A549 (cell line): ENCODE results near the gene GTPBP3. TPM values are rescaled to one million over a fixed set of nuclear protein-coding genes. Genes with fewer than 3 reads are reported as not detected.

Experiments used
- ATAC-seq, 2 experiments: fragments of 200-7000 bp in 1 of 2; fragments of >200 bp in 1 of 2; cut with Nextera tagmentation in 1 of 2; cut with Tn5 transposase in 1 of 2; 3 replicates each; pipeline versions ENCODE4 v1.8.0 to v1.9.1; 2018 to 2020; ENCODE audit warnings: mild to moderate bottlenecking in 1 of 2, moderate library complexity in 1 of 2
- CTCF ChIA-PET: fragments of 300-600 bp; sonication (Branson Sonifier 250); formaldehyde crosslinking; extraction: SDS; loops from one replicate; lab custom pipeline; 2021; ENCODE audit warnings: antibody characterized with exemption, inconsistent platforms; lab: Yijun Ruan, JAX
- POLR2A ChIA-PET: fragments of 350-600 bp; formaldehyde crosslinking; extraction: SDS; loops from one replicate; lab custom pipeline; 2021; ENCODE audit warnings: antibody characterized with exemption, inconsistent platforms; lab: Yijun Ruan, JAX
- DNase-seq, 2 experiments: peaks; one replicate each; pipeline versions ENCODE4 v3.0.0 to v3.0.0-alpha.2; 2011 to 2016; ENCODE audit warnings: low read depth in 1 of 2, low spot score in 1 of 2
- FAIRE-seq: peaks from 2 replicates; lab custom pipeline; 2011; peaks lifted over from hg19 to GRCh38; lab: Jason Lieb, UNC
- H3K27ac ChIP-seq, 2 experiments: fragments of >200 bp; sonication (Bioruptor Twin); formaldehyde crosslinking; 3 replicates each; pipeline ENCODE4 v1.5.1; 2016 to 2017
- H3K4me1 ChIP-seq: fragments of >200 bp; sonication (Bioruptor Twin); formaldehyde crosslinking; 3 replicates; pipeline ENCODE4 v1.6.1; 2016
- H3K4me2 ChIP-seq: fragments of >200 bp; sonication (Bioruptor Twin); formaldehyde crosslinking; 3 replicates; pipeline ENCODE4 v1.6.1; 2016
- H3K4me3 ChIP-seq: fragments of >200 bp; sonication (Bioruptor Twin); formaldehyde crosslinking; 3 replicates; pipeline ENCODE4 v1.5.1; 2016
- H3K9me3 ChIP-seq: fragments of >200 bp; sonication (Bioruptor Twin); formaldehyde crosslinking; 3 replicates; pipeline ENCODE4 v1.6.1; 2016
- CBX2 ChIP-seq: fragments of 200-600 bp; sonication (generic); IDR thresholded peaks from 2 replicates; pipeline ENCODE4 v1.6.1; 2016; ENCODE audit warnings: low read depth, mild to moderate bottlenecking, borderline replicate concordance
- CEBPB ChIP-seq, 2 experiments: fragments of >200 bp in 1 of 2; sonication (Bioruptor Twin) in 1 of 2; formaldehyde crosslinking in 1 of 2; IDR thresholded peaks; 2 replicates each; pipeline ENCODE4 v1.6.1; 2012 to 2016
- EHF ChIP-seq: fragments of 250-450 bp; sonication (Bioruptor Pico); IDR thresholded peaks from 2 replicates; pipeline ENCODE4 v1.5.0; 2020; ENCODE audit warnings: mild to moderate bottlenecking
- EP300 ChIP-seq, 2 experiments: fragments of >200 bp; sonication (Bioruptor Twin); formaldehyde crosslinking; IDR thresholded peaks; 2 replicates in 1 of 2; 3 replicates in 1 of 2; pipeline ENCODE4 v1.6.1; 2016 to 2017
- ESRRA ChIP-seq: fragments of 150-350 bp; IDR thresholded peaks from 2 replicates; pipeline ENCODE4 v1.6.1; 2014; ENCODE audit warnings: mild to moderate bottlenecking, low read length, borderline replicate concordance
- FOSL2 ChIP-seq, 2 experiments: fragments of 450-650 bp in 1 of 2; fragments of >200 bp in 1 of 2; sonication (Bioruptor Twin) in 1 of 2; formaldehyde crosslinking; IDR thresholded peaks; 2 replicates each; pipeline versions ENCODE4 v1.5.0 to v1.6.1; 2016 to 2020; ENCODE audit warnings: mild to moderate bottlenecking in 1 of 2, moderate library complexity in 1 of 2
- HES2 ChIP-seq: fragments of >200 bp; sonication (Bioruptor Twin); formaldehyde crosslinking; IDR thresholded peaks from 2 replicates; pipeline ENCODE4 v1.6.1; 2016
- HEYL ChIP-seq: fragments of 250-450 bp; sonication (Bioruptor Pico); IDR thresholded peaks from 2 replicates; pipeline ENCODE4 v1.8.0; 2021; ENCODE audit warnings: mild to moderate bottlenecking, moderate library complexity
- KDM1A ChIP-seq: fragments of 200-600 bp; sonication (generic); IDR thresholded peaks from 2 replicates; pipeline ENCODE4 v1.6.1; 2016; ENCODE audit warnings: low read depth, mild to moderate bottlenecking
- MAFK ChIP-seq: fragments of 450-650 bp; IDR thresholded peaks from 2 replicates; pipeline ENCODE4 v1.6.1; 2014; ENCODE audit not compliant: partially characterized antibody
- MAX ChIP-seq: IDR thresholded peaks from 2 replicates; pipeline ENCODE4 v1.6.1; 2012
- MAZ ChIP-seq: fragments of 150-350 bp; IDR thresholded peaks from 2 replicates; pipeline ENCODE4 v1.6.1; 2014; ENCODE audit warnings: antibody characterized with exemption, low read depth, low read length, borderline replicate concordance
- PHF8 ChIP-seq: fragments of 200-600 bp; sonication (generic); IDR thresholded peaks from 2 replicates; pipeline ENCODE4 v1.6.1; 2016; ENCODE audit warnings: low read depth, mild to moderate bottlenecking, antibody characterized with exemption, moderate library complexity, borderline replicate concordance
- POLR2AphosphoS2 ChIP-seq: conservative IDR thresholded peaks from 2 replicates; pipeline ENCODE4 v1.6.1; 2012; ENCODE audit warnings: low read length, improper control_type of control experiment, inconsistent platforms
- RARB ChIP-seq: fragments of 250-450 bp; sonication (Bioruptor Pico); IDR thresholded peaks from 2 replicates; pipeline ENCODE4 v1.8.0; 2021; ENCODE audit warnings: mild to moderate bottlenecking, moderate library complexity
- ZC3H11A ChIP-seq: fragments of 450-650 bp; IDR thresholded peaks from 2 replicates; pipeline ENCODE4 v1.6.1; 2014; ENCODE audit warnings: antibody characterized with exemption, mild to moderate bottlenecking
- ZFP36 ChIP-seq: fragments of 450-650 bp; IDR thresholded peaks from 2 replicates; pipeline ENCODE4 v1.6.1; 2014; ENCODE audit warnings: borderline replicate concordance; ENCODE audit not compliant: partially characterized antibody
- WGBS: methylation state at CpG from one replicate; pipeline ENCODE4 v1.1.6; 2017; ENCODE audit errors: missing lambda C conversion rate; 5-methylcytosine and 5-hydroxymethylcytosine counted together
- polyA plus RNA-seq, 4 experiments: library from polyadenylated mRNA; depleted of rRNA in 3 of 4; stranded (reverse); fragments of >200 nt; fragmentation: RNase III in 1 of 4; extraction: RNeasy Plus Mini Kit Qiagen cat#74134 plus additional on column Dnase treatment in 1 of 4; gene quantifications; 2 replicates in 3 of 4; 3 replicates in 1 of 4; pipeline ENCODE4 v1.2.3, GENCODE V29; 2011 to 2017

GTPBP3 gene
- polyA plus RNA-seq, 2 of the 4 experiments (the other 2 are of a cell fraction), result 10.6 to 19.3 TPM

DNA sequence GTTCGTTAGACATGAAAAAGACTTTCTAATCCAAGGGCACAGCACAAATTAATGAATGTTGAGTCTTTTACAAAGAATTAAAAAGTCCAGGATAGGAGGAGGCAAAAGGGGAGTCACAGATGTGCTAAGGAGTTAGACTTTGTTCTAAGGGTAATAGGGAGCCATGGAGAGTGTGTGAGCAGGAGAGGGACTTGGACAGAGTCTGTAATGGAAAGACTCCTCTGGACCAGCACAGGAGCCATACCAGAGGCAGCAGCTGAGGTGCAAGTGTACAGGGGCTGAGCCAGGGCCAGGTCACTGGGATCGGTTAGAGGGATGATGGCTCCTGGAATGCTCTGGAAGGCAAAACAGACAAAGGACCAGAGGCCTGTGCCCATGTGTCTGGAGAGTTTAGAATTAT, 10.5 kb downstream of the GTPBP3 start:
- WGBS, result 85% methylated on average over 2 of the region's 2 CpGs
- no peak for DNase-seq
- ChIA-PET CTCF (interaction anchor here (0.9 to 10.8 kb wide), 4 partner anchors 8 to 100 kb away, joined by 3 to 111 read pairs (median 4); no protein-coding TSS in a partner anchor), POLR2A (no interaction called here)
- no peak overlapping the region; the same call in 2 of the 3 replicates for H3K4me2 ChIP-seq
- ATAC-seq, result no peak
- TF ChIP-seq ZFP36 (peak; percentile 74), RARB (CRISPR knock-in tag) (no peak), KDM1A (0 out of 2 replicates have a peak, but pooled peaks have one; percentile 42)
- no peaks in the 10 kb centered on the region for H3K9me3 ChIP-seq
- no peak for FAIRE-seq
- peaks cover 7% of the 10 kb centered on the region for H3K4me1 ChIP-seq
- peak overlapping the region; percentile 68 to 86; a peak in 5 of 6 replicates for H3K27ac ChIP-seq
- H3K4me3 ChIP-seq, result no peak overlapping the region

DNA sequence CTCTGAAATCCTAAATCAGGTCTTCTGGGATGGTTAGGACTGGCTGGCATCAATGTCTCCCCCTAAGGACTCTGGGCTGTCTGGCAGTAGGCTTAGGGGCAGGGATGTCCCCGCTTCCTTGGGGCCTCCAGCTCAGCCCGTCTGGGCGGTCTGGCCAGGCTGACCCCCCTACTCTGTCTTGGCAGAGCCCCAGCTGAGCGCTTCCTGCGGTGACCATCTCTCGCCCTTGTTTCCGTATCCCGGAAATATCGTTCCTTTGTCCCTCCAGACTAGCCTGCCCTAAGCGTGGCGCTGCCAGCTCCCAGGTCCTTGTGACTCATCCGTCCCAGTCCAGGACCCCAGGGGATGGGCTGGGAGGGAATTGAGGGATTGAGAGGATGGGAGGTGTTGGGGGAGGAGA, 11.3 kb downstream of the GTPBP3 start:
- POLR2A ChIA-PET, result interaction anchor here (1.0 kb wide), 1 partner anchor 56 kb away, joined by 3 read pairs; no protein-coding TSS in a partner anchor
- H3K27ac ChIP-seq, result peak overlapping the region; percentile 68 to 86
- DNase-seq (peak; percentile 43 to 62), ATAC-seq (peak; percentile 54 to 63; a peak in 5 of 6 replicates), FAIRE-seq (no peak)
- H3K4me2 ChIP-seq, result peak overlapping the region; percentile 64
- TF ChIP-seq ESRRA (no peak), POLR2AphosphoS2 (no peak), MAX (0 out of 2 replicates have a peak, but pooled peaks have one; percentile 20), FOSL2 (IDR thresholded peaks at IDR 0.05) (no peak), FOSL2 (CRISPR knock-in tag; IDR thresholded peaks at IDR 0.05) (peak; percentile 63), HES2 (no peak)
- WGBS, result 2% methylated on average over 7 of the region's 12 CpGs
- no peak overlapping the region for H3K4me3 ChIP-seq
- CTCF ChIA-PET, result interaction anchor here (0.9 to 10.8 kb wide), 4 partner anchors 14 to 99 kb away, joined by 3 to 111 read pairs (median 4); no protein-coding TSS in a partner anchor
- H3K4me1 ChIP-seq, result peaks cover 7% of the 10 kb centered on the region
- H3K9me3 ChIP-seq, result no peaks in the 10 kb centered on the region

GRCh38 chr19:17351815-17352435, 14.6 kb downstream of the GTPBP3 start:
- no peak for TF ChIP-seq MAFK
- no peak for TF ChIP-seq CEBPB (IDR thresholded peaks at IDR 0.05)
- TF ChIP-seq HEYL (CRISPR knock-in tag), result no peak
- no peak for TF ChIP-seq EHF (CRISPR knock-in tag)
- no peak for TF ChIP-seq MAX
- no peak for TF ChIP-seq ZC3H11A
- no peak for TF ChIP-seq PHF8
- TF ChIP-seq RARB (CRISPR knock-in tag), result no peak
- no peak for TF ChIP-seq CBX2
- no peak for TF ChIP-seq MAZ
- H3K27ac ChIP-seq, result no peak overlapping the region
- H3K4me2 ChIP-seq, result no peak overlapping the region
- H3K9me3 ChIP-seq, result no peaks in the 10 kb centered on the region
- ATAC-seq (no peak), FAIRE-seq (no peak), DNase-seq (no peak)
- 91% methylated on average over 37 of the region's 45 CpGs for WGBS
- POLR2A ChIA-PET, result no interaction called here
- H3K4me3 ChIP-seq, result no peak overlapping the region
- H3K4me1 ChIP-seq, result peaks cover 7% of the 10 kb centered on the region
- CTCF ChIA-PET, result no interaction called here

GRCh38 chr19:17352608-17353280, 15.4 kb downstream of the GTPBP3 start:
- TF ChIP-seq EP300 (IDR thresholded peaks at IDR 0.05) (no peak), ZFP36 (peak; percentile 67)
- WGBS, result 73% methylated on average over 13 of the region's 14 CpGs
- FAIRE-seq, result no peak

More at GRCh38 chr19:17352608-17353280, 15.4 kb downstream of the GTPBP3 start:
- Histone ChIP-seq H3K27ac (no peak overlapping the region), H3K4me2 (no peak overlapping the region), H3K9me3 (no peaks in the 10 kb centered on the region), H3K4me3 (no peak overlapping the region), H3K4me1 (peaks cover 13% of the 10 kb centered on the region)
- DNase-seq, result no peak
- ChIA-PET POLR2A (no interaction called here), CTCF (interaction anchor here (3.7 kb wide), 1 partner anchor 33 kb away, joined by 17 read pairs; no protein-coding TSS in a partner anchor)
- no peak; a peak in 1 of 6 replicates for ATAC-seq
